Liver (tissue), 9 donors: ENCODE data around the gene RCAN2. TPM values are rescaled to one million over a fixed set of nuclear protein-coding genes. Genes with fewer than 3 reads are reported as not detected.

Experiments used
- DNase-seq: peaks from one replicate; pipeline ENCODE4 v3.0.0-alpha.2; 2017; ENCODE audit warnings: low spot score
- H3K27ac ChIP-seq, 2 donors: one replicate each; pipeline ENCODE4 v1.7.0; 2013; ENCODE audit warnings: inconsistent platforms in 2 of 2, low read length in 2 of 2, control low read depth in 1 of 2, low read depth in 1 of 2, mild to moderate bottlenecking in 1 of 2
- H3K27me3 ChIP-seq, 4 donors: one replicate each; pipeline versions ENCODE4 v1.6.1 to v1.7.0; 2013; ENCODE audit warnings: low read length in 3 of 4, inconsistent platforms in 1 of 4, mild to moderate bottlenecking in 1 of 4, moderate library complexity in 1 of 4; ENCODE audit not compliant: control insufficient read depth in 4 of 4, insufficient read depth in 4 of 4
- H3K36me3 ChIP-seq, 4 donors: one replicate each; pipeline versions ENCODE4 v1.6.1 to v1.7.0; 2013; ENCODE audit warnings: low read length in 3 of 4, mild to moderate bottlenecking in 3 of 4, low read depth in 1 of 4, moderate library complexity in 1 of 4; ENCODE audit not compliant: control insufficient read depth in 4 of 4, insufficient read depth in 3 of 4
- H3K4me1 ChIP-seq, 4 donors: one replicate each; pipeline versions ENCODE4 v1.6.1 to v1.7.0; 2013; ENCODE audit warnings: low read length in 3 of 4, mild to moderate bottlenecking in 3 of 4, moderate library complexity in 1 of 4; ENCODE audit not compliant: control insufficient read depth in 4 of 4, insufficient read depth in 4 of 4
- H3K4me3 ChIP-seq, 3 donors: one replicate each; pipeline versions ENCODE4 v1.6.1 to v1.7.0; 2013; ENCODE audit warnings: low read length in 3 of 3, control low read depth in 1 of 3, low read depth in 1 of 3, mild to moderate bottlenecking in 1 of 3
- H3K9ac ChIP-seq, 2 donors: one replicate each; pipeline ENCODE4 v1.7.0; 2013; ENCODE audit warnings: low read length in 2 of 2, mild to moderate bottlenecking in 2 of 2, moderate library complexity in 2 of 2, control low read depth in 1 of 2, low read depth in 1 of 2
- H3K9me3 ChIP-seq, 4 donors: one replicate each; pipeline versions ENCODE4 v1.6.1 to v1.7.0; 2013; ENCODE audit warnings: low read length in 3 of 4; ENCODE audit not compliant: control insufficient read depth in 4 of 4
- EGR1 ChIP-seq, 2 donors: IDR thresholded peaks; 2 replicates each; pipeline ENCODE4 v1.6.1; 2016 to 2018; ENCODE audit warnings: antibody characterized with exemption in 2 of 2, low read depth in 2 of 2
- FOXA1 ChIP-seq: IDR thresholded peaks from 2 replicates; pipeline ENCODE4 v1.6.1; 2016; ENCODE audit warnings: antibody characterized with exemption
- FOXA2 ChIP-seq: IDR thresholded peaks from 2 replicates; pipeline ENCODE4 v1.6.1; 2016; ENCODE audit warnings: antibody characterized with exemption
- GABPA ChIP-seq, 2 donors: IDR thresholded peaks in 1 of 2; conservative IDR thresholded peaks in 1 of 2; 2 replicates each; pipeline ENCODE4 v1.6.1; 2016; ENCODE audit warnings: antibody characterized with exemption in 2 of 2, mild to moderate bottlenecking in 1 of 2, moderate library complexity in 1 of 2
- HNF4A ChIP-seq, 2 donors: conservative IDR thresholded peaks; 2 replicates each; pipeline ENCODE4 v1.6.1; 2016; ENCODE audit warnings: antibody characterized with exemption in 2 of 2, mild to moderate bottlenecking in 2 of 2
- HNF4G ChIP-seq: IDR thresholded peaks from 2 replicates; pipeline ENCODE4 v1.6.1; 2016; ENCODE audit warnings: antibody characterized with exemption
- JUND ChIP-seq, 2 donors: IDR thresholded peaks; 2 replicates each; pipeline ENCODE4 v1.6.1; 2016; ENCODE audit warnings: antibody characterized with exemption in 2 of 2
- NR2F2 ChIP-seq: IDR thresholded peaks from 2 replicates; pipeline ENCODE4 v1.6.1; 2016; ENCODE audit warnings: antibody characterized with exemption
- RAD21 ChIP-seq, 2 donors: IDR thresholded peaks; 2 replicates each; pipeline ENCODE4 v1.6.1; 2016; ENCODE audit warnings: antibody characterized with exemption in 2 of 2, mild to moderate bottlenecking in 2 of 2
- RXRA ChIP-seq, 2 donors: IDR thresholded peaks; 2 replicates each; pipeline ENCODE4 v1.6.1; 2017 to 2018; ENCODE audit warnings: antibody characterized with exemption in 2 of 2, mild to moderate bottlenecking in 1 of 2
- SP1 ChIP-seq: IDR thresholded peaks from 2 replicates; pipeline ENCODE4 v1.6.1; 2018; ENCODE audit warnings: antibody characterized with exemption, mild to moderate bottlenecking
- TAF1 ChIP-seq: conservative IDR thresholded peaks from 2 replicates; pipeline ENCODE4 v1.6.1; 2016; ENCODE audit warnings: antibody characterized with exemption, mild to moderate bottlenecking
- YY1 ChIP-seq: IDR thresholded peaks from 2 replicates; pipeline ENCODE4 v1.6.1; 2016; ENCODE audit warnings: antibody characterized with exemption, mild to moderate bottlenecking
- ZBTB33 ChIP-seq: IDR thresholded peaks from 2 replicates; pipeline ENCODE4 v1.6.1; 2016; ENCODE audit warnings: antibody characterized with exemption
- WGBS: extraction: QIAGEN DNeasy Blood & Tissue Kit; methylation state at CpG from one replicate; pipeline ENCODE4 v1.1.7; 2013; 5-methylcytosine and 5-hydroxymethylcytosine counted together
- polyA plus RNA-seq, 2 donors: library from polyadenylated mRNA; stranded (reverse) in 1 of 2; unstranded in 1 of 2; fragments of 200-250 nt in 1 of 2; fragments of >200 nt in 1 of 2; fragmentation: Nextera tagmentation in 1 of 2; extraction: Ambion mirVana in 1 of 2; gene quantifications; one replicate each; pipeline versions ENCODE4 v1.2.1 to v1.2.3, GENCODE V29; 2013 to 2015
- total RNA-seq, 2 donors: library from RNA; depleted of rRNA; stranded (reverse); fragments of >200 nt; gene quantifications; one replicate each; pipeline ENCODE4 v1.2.3, GENCODE V29; 2014
- TF ChIP-seq, protein P1 (sequence below): IDR thresholded peaks from 2 replicates; pipeline ENCODE4 v1.6.1; 2016; ENCODE audit warnings: antibody characterized with exemption, mild to moderate bottlenecking
- TF ChIP-seq, protein P2 (sequence below): IDR thresholded peaks from 2 replicates; pipeline ENCODE4 v1.6.1; 2016; ENCODE audit warnings: antibody characterized with exemption
- TF ChIP-seq, protein P3 (sequence below): fragments of 150-350 bp; IDR thresholded peaks from 2 replicates; pipeline ENCODE4 v1.5.1; 2017; ENCODE audit warnings: improper control_type of control experiment, low read depth, low read length; ENCODE audit not compliant: missing input control
- TF ChIP-seq, protein P4 (sequence below): IDR thresholded peaks from 2 replicates; pipeline ENCODE4 v1.6.1; 2016; ENCODE audit warnings: antibody characterized with exemption
- donor health status: healthy.
- donor health status: healthy.
- donor health status: healthy.
- donor health status: healthy.
- donor health status: healthy.

Gene RCAN2
- total and polyA plus RNA-seq, 4 donors, result 0.19 to 8.2 (median 2.4) TPM

DNA sequence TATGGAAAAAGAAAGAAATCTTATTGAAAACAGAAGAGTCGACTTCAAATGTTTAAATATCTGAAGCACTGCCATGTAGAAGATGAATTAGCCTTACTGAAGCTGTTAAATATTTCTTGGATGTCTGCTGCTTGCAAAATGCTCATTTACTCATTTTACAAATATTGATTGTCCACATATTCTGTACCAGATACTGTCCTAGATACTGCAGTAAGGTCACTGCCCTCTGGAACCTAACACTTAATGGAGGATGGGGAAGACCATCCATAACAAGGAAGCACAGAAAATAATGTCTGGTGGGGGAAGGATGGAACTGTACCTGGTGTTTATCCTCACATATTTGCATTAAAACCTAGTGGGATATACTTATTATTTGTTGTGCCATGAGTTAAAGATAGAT is 99.0 kb downstream of the RCAN2 start:
- Histone ChIP-seq H3K4me3 (no peak overlapping the region), H3K36me3 (no peaks in the 10 kb centered on the region), H3K9me3 (no peaks in the 10 kb centered on the region), H3K4me1 (peaks cover 6 to 51% (median 40%) of the 10 kb centered on the region in 4 donors), H3K27ac (peak overlapping the region in 1 of 2 donors; percentile 39), H3K27me3 (no peaks in the 10 kb centered on the region), H3K9ac (no peak overlapping the region)
- DNase-seq, result no peak
- no peak for TF ChIP-seq HNF4G
- TF ChIP-seq RAD21 (IDR thresholded peaks at IDR 0.05), result peak in 1 of 2 donors; percentile 39
- TF ChIP-seq, protein P1, sequence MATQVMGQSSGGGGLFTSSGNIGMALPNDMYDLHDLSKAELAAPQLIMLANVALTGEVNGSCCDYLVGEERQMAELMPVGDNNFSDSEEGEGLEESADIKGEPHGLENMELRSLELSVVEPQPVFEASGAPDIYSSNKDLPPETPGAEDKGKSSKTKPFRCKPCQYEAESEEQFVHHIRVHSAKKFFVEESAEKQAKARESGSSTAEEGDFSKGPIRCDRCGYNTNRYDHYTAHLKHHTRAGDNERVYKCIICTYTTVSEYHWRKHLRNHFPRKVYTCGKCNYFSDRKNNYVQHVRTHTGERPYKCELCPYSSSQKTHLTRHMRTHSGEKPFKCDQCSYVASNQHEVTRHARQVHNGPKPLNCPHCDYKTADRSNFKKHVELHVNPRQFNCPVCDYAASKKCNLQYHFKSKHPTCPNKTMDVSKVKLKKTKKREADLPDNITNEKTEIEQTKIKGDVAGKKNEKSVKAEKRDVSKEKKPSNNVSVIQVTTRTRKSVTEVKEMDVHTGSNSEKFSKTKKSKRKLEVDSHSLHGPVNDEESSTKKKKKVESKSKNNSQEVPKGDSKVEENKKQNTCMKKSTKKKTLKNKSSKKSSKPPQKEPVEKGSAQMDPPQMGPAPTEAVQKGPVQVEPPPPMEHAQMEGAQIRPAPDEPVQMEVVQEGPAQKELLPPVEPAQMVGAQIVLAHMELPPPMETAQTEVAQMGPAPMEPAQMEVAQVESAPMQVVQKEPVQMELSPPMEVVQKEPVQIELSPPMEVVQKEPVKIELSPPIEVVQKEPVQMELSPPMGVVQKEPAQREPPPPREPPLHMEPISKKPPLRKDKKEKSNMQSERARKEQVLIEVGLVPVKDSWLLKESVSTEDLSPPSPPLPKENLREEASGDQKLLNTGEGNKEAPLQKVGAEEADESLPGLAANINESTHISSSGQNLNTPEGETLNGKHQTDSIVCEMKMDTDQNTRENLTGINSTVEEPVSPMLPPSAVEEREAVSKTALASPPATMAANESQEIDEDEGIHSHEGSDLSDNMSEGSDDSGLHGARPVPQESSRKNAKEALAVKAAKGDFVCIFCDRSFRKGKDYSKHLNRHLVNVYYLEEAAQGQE, result no peak
- no peak for TF ChIP-seq FOXA1
- peak; percentile 47 to 57 for TF ChIP-seq HNF4A (conservative IDR thresholded peaks at IDR 0.05)
- TF ChIP-seq, protein P2, sequence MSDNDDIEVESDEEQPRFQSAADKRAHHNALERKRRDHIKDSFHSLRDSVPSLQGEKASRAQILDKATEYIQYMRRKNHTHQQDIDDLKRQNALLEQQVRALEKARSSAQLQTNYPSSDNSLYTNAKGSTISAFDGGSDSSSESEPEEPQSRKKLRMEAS, result no peak
- no peak for TF ChIP-seq JUND (IDR thresholded peaks at IDR 0.05)
- TF ChIP-seq, protein P3, sequence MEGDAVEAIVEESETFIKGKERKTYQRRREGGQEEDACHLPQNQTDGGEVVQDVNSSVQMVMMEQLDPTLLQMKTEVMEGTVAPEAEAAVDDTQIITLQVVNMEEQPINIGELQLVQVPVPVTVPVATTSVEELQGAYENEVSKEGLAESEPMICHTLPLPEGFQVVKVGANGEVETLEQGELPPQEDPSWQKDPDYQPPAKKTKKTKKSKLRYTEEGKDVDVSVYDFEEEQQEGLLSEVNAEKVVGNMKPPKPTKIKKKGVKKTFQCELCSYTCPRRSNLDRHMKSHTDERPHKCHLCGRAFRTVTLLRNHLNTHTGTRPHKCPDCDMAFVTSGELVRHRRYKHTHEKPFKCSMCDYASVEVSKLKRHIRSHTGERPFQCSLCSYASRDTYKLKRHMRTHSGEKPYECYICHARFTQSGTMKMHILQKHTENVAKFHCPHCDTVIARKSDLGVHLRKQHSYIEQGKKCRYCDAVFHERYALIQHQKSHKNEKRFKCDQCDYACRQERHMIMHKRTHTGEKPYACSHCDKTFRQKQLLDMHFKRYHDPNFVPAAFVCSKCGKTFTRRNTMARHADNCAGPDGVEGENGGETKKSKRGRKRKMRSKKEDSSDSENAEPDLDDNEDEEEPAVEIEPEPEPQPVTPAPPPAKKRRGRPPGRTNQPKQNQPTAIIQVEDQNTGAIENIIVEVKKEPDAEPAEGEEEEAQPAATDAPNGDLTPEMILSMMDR, result no peak
- TF ChIP-seq RXRA (IDR thresholded peaks at IDR 0.05), result peak; percentile 82 to 93
- TF ChIP-seq EGR1 (IDR thresholded peaks at IDR 0.05; ENCODE audit: low read depth in 2 of 2), result no peak
- TF ChIP-seq TAF1, result no peak
- TF ChIP-seq FOXA2, result peak; percentile 23
- TF ChIP-seq, protein P4, sequence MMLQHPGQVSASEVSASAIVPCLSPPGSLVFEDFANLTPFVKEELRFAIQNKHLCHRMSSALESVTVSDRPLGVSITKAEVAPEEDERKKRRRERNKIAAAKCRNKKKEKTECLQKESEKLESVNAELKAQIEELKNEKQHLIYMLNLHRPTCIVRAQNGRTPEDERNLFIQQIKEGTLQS, result no peak
- TF ChIP-seq YY1, result peak; percentile 23
- TF ChIP-seq SP1, result peak; percentile 46
- no peak for TF ChIP-seq ZBTB33
- no peak for TF ChIP-seq GABPA (IDR thresholded peaks at IDR 0.05 in 1 of 2, conservative IDR thresholded peaks at IDR 0.05 in 1 of 2)
- no peak for TF ChIP-seq NR2F2
- WGBS, result 38% methylated on average over 1 of the region's 1 CpG
